Endothelial cell of umbilical vein (primary cell): ENCODE measurements around the gene SNAPC2. TPM values are rescaled to one million over a fixed set of nuclear protein-coding genes. Genes with fewer than 3 reads are reported as not detected.
"Not testable (repeated sequence)": the region's sequence is repeated elsewhere in the genome, so short reads cannot be mapped to it uniquely, and the experiment has no call there.

ENCODE experiments used
- BruUV-seq: library from RNA; stranded (reverse); fragments of 400-500 nt; replicated peaks from 2 replicates; lab custom pipeline; 2021; lab: Mats Ljungman, UMichigan
- CTCF ChIA-PET: fragments of 300-600, 350-600 bp; sonication (Branson Sonifier 250); formaldehyde crosslinking; loops from one replicate; lab custom pipeline; 2021; ENCODE audit warnings: antibody characterized with exemption, inconsistent platforms; lab: Charles Lee
- POLR2A ChIA-PET: fragments of 300-600, 350-600 bp; sonication (Branson Sonifier 250); formaldehyde crosslinking; loops from one replicate; lab custom pipeline; 2021; ENCODE audit warnings: antibody characterized with exemption, inconsistent platforms; lab: Charles Lee
- DNase-seq: peaks from one replicate; pipeline ENCODE4 v3.0.0-alpha.2; 2011; ENCODE audit warnings: low read depth, low spot score
- FAIRE-seq: peaks from 2 replicates; lab custom pipeline; 2011; peaks lifted over from hg19 to GRCh38; lab: Jason Lieb, UNC
- H2AFZ ChIP-seq: 2 replicates; pipeline ENCODE4 v1.6.0; 2012; ENCODE audit warnings: low read depth, low read length, control low read depth, inconsistent platforms
- H3K27ac ChIP-seq: 2 replicates; pipeline ENCODE4 v1.5.1; 2011; ENCODE audit warnings: low read depth, mild to moderate bottlenecking, control low read depth, low read length, moderate library complexity; ENCODE audit not compliant: insufficient read depth
- H3K27me3 ChIP-seq, 2 experiments: 2 replicates each; pipeline versions ENCODE4 v1.6.0 to v1.6.1; 2011; ENCODE audit warnings: low read length in 2 of 2, mixed read lengths in 1 of 2; ENCODE audit not compliant: control insufficient read depth in 2 of 2, insufficient read depth in 2 of 2
- H3K36me3 ChIP-seq, 2 experiments: 2 replicates in 1 of 2; 3 replicates in 1 of 2; pipeline ENCODE4 v1.5.1; 2011; ENCODE audit warnings: low read length in 2 of 2, mild to moderate bottlenecking in 1 of 2, moderate library complexity in 1 of 2; ENCODE audit not compliant: control insufficient read depth in 2 of 2, insufficient read depth in 2 of 2; ENCODE audit errors: extremely low read depth in 1 of 2
- H3K4me1 ChIP-seq: 3 replicates; pipeline ENCODE4 v1.5.1; 2011; ENCODE audit warnings: mild to moderate bottlenecking, low read length; ENCODE audit not compliant: control insufficient read depth, insufficient read depth; ENCODE audit errors: extremely low read depth
- H3K4me2 ChIP-seq: 2 replicates; pipeline ENCODE4 v1.6.1; 2011; ENCODE audit warnings: low read length, control low read depth, mixed read lengths; ENCODE audit not compliant: insufficient read depth
- H3K4me3 ChIP-seq, 3 experiments: fragments of 200-600 bp in 1 of 3; sonication (generic), shearing (Covaris generic) in 1 of 3; replicated peaks in 1 of 3; 2 replicates each; pipeline ENCODE4 v1.5.1; 2011 to 2016; ENCODE audit warnings: control low read depth in 3 of 3, low read length in 3 of 3, mild to moderate bottlenecking in 2 of 3, inconsistent platforms in 1 of 3, low read depth in 1 of 3, moderate library complexity in 1 of 3; ENCODE audit not compliant: insufficient read depth in 1 of 3
- H3K79me2 ChIP-seq: 2 replicates; pipeline ENCODE4 v1.6.0; 2012; ENCODE audit warnings: low read length, inconsistent platforms; ENCODE audit not compliant: control insufficient read depth, insufficient read depth
- H3K9ac ChIP-seq: replicated peaks from 2 replicates; pipeline ENCODE3; 2011; ENCODE audit warnings: low read length, control low read depth; ENCODE audit not compliant: insufficient read depth; ENCODE audit errors: extremely low read depth
- H3K9me1 ChIP-seq: replicated peaks from 3 replicates; pipeline ENCODE4 v1.6.0; 2011; ENCODE audit warnings: mild to moderate bottlenecking, low read length; ENCODE audit not compliant: control insufficient read depth, insufficient read depth; ENCODE audit errors: extremely low read depth
- H3K9me3 ChIP-seq: replicated peaks from 2 replicates; pipeline ENCODE4 v1.5.1; 2012; ENCODE audit warnings: low read length, inconsistent platforms; ENCODE audit not compliant: control insufficient read depth, insufficient read depth
- H4K20me1 ChIP-seq: replicated peaks from 2 replicates; pipeline ENCODE3; 2011; ENCODE audit warnings: mild to moderate bottlenecking, low read length; ENCODE audit not compliant: control insufficient read depth, insufficient read depth; ENCODE audit errors: extremely low read depth
- CTCF ChIP-seq, 2 donors: IDR thresholded peaks; 1 replicate in 1 of 2; 2 replicates in 1 of 2; pipeline ENCODE4 v1.5.1; 2011; ENCODE audit warnings: low read length in 2 of 2, mild to moderate bottlenecking in 2 of 2, moderate library complexity in 2 of 2, control low read depth in 1 of 2, inconsistent platforms in 1 of 2, low read depth in 1 of 2; ENCODE audit not compliant: insufficient read depth in 1 of 2; ENCODE audit errors: extremely low read depth in 1 of 2
- EZH2 ChIP-seq: IDR thresholded peaks from 2 replicates; pipeline ENCODE4 v1.6.1; 2012; ENCODE audit warnings: borderline replicate concordance, low read depth, mild to moderate bottlenecking, moderate library complexity, low read length, inconsistent platforms; ENCODE audit not compliant: severe bottlenecking
- FOS ChIP-seq: IDR thresholded peaks from 2 replicates; pipeline ENCODE4 v1.6.1; 2011; ENCODE audit warnings: mild to moderate bottlenecking, low read length, moderate library complexity, borderline replicate concordance; ENCODE audit not compliant: insufficient read depth
- GATA2 ChIP-seq: IDR thresholded peaks from 2 replicates; pipeline ENCODE4 v1.7.0; 2011; ENCODE audit warnings: low read depth, mild to moderate bottlenecking, moderate library complexity, mixed read lengths, low read length; ENCODE audit not compliant: insufficient read length, insufficient read depth
- JUN ChIP-seq: IDR thresholded peaks from 2 replicates; pipeline ENCODE4 v1.6.1; 2011; ENCODE audit warnings: borderline replicate concordance, low read depth; ENCODE audit not compliant: insufficient read length, insufficient read depth
- MAX ChIP-seq: IDR thresholded peaks from 2 replicates; pipeline ENCODE4 v1.6.1; 2011; ENCODE audit not compliant: insufficient read depth, insufficient read length
- MYC ChIP-seq: IDR thresholded peaks from one replicate; pipeline ENCODE4 v1.6.1; 2011; ENCODE audit warnings: mild to moderate bottlenecking, low read depth, low read length
- POLR2A ChIP-seq: IDR thresholded peaks from 2 replicates; pipeline ENCODE4 v1.6.1; 2012; ENCODE audit warnings: low read depth, mild to moderate bottlenecking, control low read depth, low read length
- POLR2AphosphoS5 ChIP-seq: IDR thresholded peaks from 2 replicates; pipeline ENCODE4 v1.6.1; 2012; ENCODE audit warnings: low read depth, mild to moderate bottlenecking, control low read depth, low read length, moderate library complexity; ENCODE audit not compliant: insufficient read depth
- dilution Hi-C: fragments of 300-500 bp; cut with MboI; formaldehyde crosslinking; loops from one replicate; pipeline ENCODE4 v1.15.0; 2019; ENCODE audit warnings: low sequenced_read_pairs; ENCODE audit not compliant: extremely low pct_ligation_motif_present
- intact Hi-C: fragments of 100-400 bp; cut with micrococcal nuclease; formaldehyde crosslinking; loops from one replicate; pipeline ENCODE4 v1.10.0; 2022
- polyA plus RNA-seq, 4 experiments: library from polyadenylated mRNA; depleted of rRNA in 3 of 4; stranded (reverse) in 3 of 4; unstranded in 1 of 4; fragments of >200 nt; gene quantifications; 2 replicates each; pipeline versions ENCODE4 v1.2.1 to v1.2.3, GENCODE V29; 2011 to 2012; ENCODE audit warnings: missing spikeins in 1 of 4
- total RNA-seq: library from RNA; stranded (reverse); gene quantifications from 2 replicates; pipeline ENCODE4 v1.2.3, GENCODE V29; 2021

Gene SNAPC2
- total and polyA plus RNA-seq, 2 donors (not counting 3 experiments of a cell fraction or from before 2014, with no cell fraction given) = 23.7 to 25.8 TPM

- peaks cover 2 to 33% of the 10 kb centered on the region in 2 experiments for H3K36me3 ChIP-seq
- intact Hi-C loops (loop anchor here (1.0 kb wide), 1 partner anchor 14 kb away; the partner anchor contains the start of gene TIMM44), dilution Hi-C loops (no loop called here)
- ChIA-PET CTCF (interaction anchor here (0.6 to 3.9 kb wide), 15 partner anchors 9 to 575 kb away, joined by 3 to 41 read pairs (median 4); partner anchors contain the start of genes MAP2K7, SNAPC2 and TIMM44), POLR2A (interaction anchor here (0.7 to 1.4 kb wide), 3 partner anchors 9 to 155 kb away, joined by 4 to 21 read pairs (median 4); partner anchors contain the start of genes SNAPC2 and TIMM44)
- peak; percentile 65 for DNase-seq
- H2AFZ ChIP-seq = no peak overlapping the region
- no peaks in the 10 kb centered on the region for H3K27me3 ChIP-seq
- peak overlapping the region; percentile 12 for H3K9ac ChIP-seq
- peak; percentile 24 to 49 for TF ChIP-seq CTCF (IDR thresholded peaks at IDR 0.05; ENCODE audit: extremely low read depth in 1 of 2, insufficient read depth in 1 of 2, low read depth in 1 of 2, low read length in 2 of 2)
- TF ChIP-seq MAX = no peak
- no peak for TF ChIP-seq MYC
- TF ChIP-seq FOS = peak; percentile 70
- no peak for TF ChIP-seq POLR2AphosphoS5
- no peak for TF ChIP-seq GATA2
- TF ChIP-seq JUN = peak; percentile 41
- no peak for TF ChIP-seq EZH2
- no peak for TF ChIP-seq POLR2A
- H3K4me1 ChIP-seq = peaks cover 17% of the 10 kb centered on the region
- no peaks in the 10 kb centered on the region for H4K20me1 ChIP-seq
- H3K79me2 ChIP-seq = no peaks in the 10 kb centered on the region
- H3K9me1 ChIP-seq = no peaks in the 10 kb centered on the region
- H3K9me3 ChIP-seq = no peaks in the 10 kb centered on the region
- FAIRE-seq = peak; percentile 81
- no peak overlapping the region for H3K4me3 ChIP-seq
- peak overlapping the region; percentile 59 for H3K27ac ChIP-seq
- H3K4me2 ChIP-seq = peak overlapping the region; percentile 35
- no TSS peak for BruUV-seq
Measured at GRCh38 chr19:7928741-7929701, 8.9 kb downstream of the SNAPC2 start.

GRCh38 chr19:7930030-7930429 lies 9.9 kb downstream of the SNAPC2 start:
- H3K79me2 ChIP-seq, BruUV-seq, H4K20me1 ChIP-seq, H3K9me1 ChIP-seq, DNase-seq, H3K27ac ChIP-seq, intact Hi-C loops, H3K9ac ChIP-seq, H3K27me3 ChIP-seq, H2AFZ ChIP-seq, H3K4me3 ChIP-seq, dilution Hi-C loops, H3K9me3 ChIP-seq, H3K4me2 ChIP-seq: not testable (repeated sequence)
- POLR2A ChIA-PET = interaction anchor here (1.6 kb wide), 1 partner anchor 14 kb away, joined by 11 read pairs; the partner anchor contains the start of gene TIMM44
- H3K36me3 ChIP-seq = peaks cover 2 to 40% of the 10 kb centered on the region in 2 experiments
- CTCF ChIA-PET = interaction anchor here (1.6 to 3.9 kb wide), 3 partner anchors 9 to 61 kb away, joined by 7 to 41 read pairs (median 11); partner anchors contain the start of genes SNAPC2 and TIMM44
- peaks cover 17% of the 10 kb centered on the region for H3K4me1 ChIP-seq
- FAIRE-seq = peak; percentile 40
